Kidney epithelial cell (primary cell): ENCODE data around the gene FBRSL1. TPM values are rescaled to one million over a fixed set of nuclear protein-coding genes. Genes with fewer than 3 reads are reported as not detected.

ENCODE experiments used
- DNase-seq: peaks from one replicate; pipeline ENCODE4 v3.0.0-alpha.2; 2010; ENCODE audit warnings: low read depth
- H3K27me3 ChIP-seq: 2 replicates; pipeline ENCODE4 v1.6.0; 2011; ENCODE audit warnings: low read length; ENCODE audit not compliant: control insufficient read depth, insufficient read depth
- H3K36me3 ChIP-seq: 2 replicates; pipeline ENCODE4 v1.5.1; 2011; ENCODE audit warnings: low read length; ENCODE audit not compliant: control insufficient read depth, insufficient read depth
- H3K4me3 ChIP-seq: 2 replicates; pipeline ENCODE4 v1.5.1; 2011; ENCODE audit warnings: low read depth, mild to moderate bottlenecking, control low read depth, low read length
- CTCF ChIP-seq: IDR thresholded peaks from 2 replicates; pipeline ENCODE4 v1.5.1; 2011; ENCODE audit warnings: mild to moderate bottlenecking, moderate library complexity, low read length, control low read depth, inconsistent platforms; ENCODE audit not compliant: insufficient read depth, poor library complexity, severe bottlenecking
- total RNA-seq: library from RNA; depleted of rRNA; stranded (reverse); fragments of >200 nt; gene quantifications from 2 replicates; pipeline ENCODE4 v1.2.3, GENCODE V29; 2015

Gene FBRSL1
- total RNA-seq, 1 donor from 2014 or later: 22.9 TPM

DNA sequence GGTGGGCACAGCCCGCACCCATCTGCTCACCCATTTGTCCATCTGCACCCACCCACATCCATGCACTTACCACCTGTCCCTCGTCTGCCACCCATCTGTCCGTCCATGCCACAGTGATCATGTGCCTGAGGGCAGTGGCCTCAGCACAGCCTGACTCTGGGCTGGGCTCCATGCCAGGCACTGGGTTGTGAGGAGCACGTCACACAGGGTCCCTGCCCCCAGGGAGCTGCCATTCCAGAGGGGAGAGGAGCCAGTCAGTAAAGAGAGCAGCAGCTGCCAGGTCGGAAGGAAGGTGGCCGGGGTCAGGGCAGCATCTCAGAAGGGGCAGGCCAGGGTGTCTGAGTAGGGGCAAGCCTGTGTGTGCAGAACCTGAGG, 43.6 kb downstream of the FBRSL1 start:
- Histone ChIP-seq H3K27me3 (no peaks in the 10 kb centered on the region), H3K36me3 (no peaks in the 10 kb centered on the region), H3K4me3 (no peak overlapping the region)
- no peak for TF ChIP-seq CTCF
- DNase-seq: no peak

DNA sequence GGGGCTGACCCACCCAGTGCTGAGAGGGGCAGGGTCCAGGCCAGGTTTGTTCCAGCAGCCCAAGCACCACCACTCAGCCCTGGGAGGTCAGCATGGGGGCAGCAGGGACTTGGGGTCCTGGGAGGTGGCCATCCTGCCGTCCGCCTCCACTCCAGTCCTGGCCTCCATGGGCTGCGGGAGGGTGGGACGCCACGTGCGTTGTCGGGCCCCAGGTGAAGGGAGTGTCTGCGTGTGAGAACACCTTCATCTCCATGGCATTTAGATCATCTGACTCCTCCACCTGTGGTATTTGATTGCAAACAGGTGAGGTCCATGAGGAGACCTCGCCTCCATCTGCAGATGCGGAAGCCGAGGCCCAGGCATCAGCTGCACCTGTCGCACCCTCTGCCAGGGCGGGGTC, 44.1 kb downstream of the FBRSL1 start:
- H3K36me3 ChIP-seq: no peaks in the 10 kb centered on the region
- no peak for TF ChIP-seq CTCF
- DNase-seq: no peak

DNA sequence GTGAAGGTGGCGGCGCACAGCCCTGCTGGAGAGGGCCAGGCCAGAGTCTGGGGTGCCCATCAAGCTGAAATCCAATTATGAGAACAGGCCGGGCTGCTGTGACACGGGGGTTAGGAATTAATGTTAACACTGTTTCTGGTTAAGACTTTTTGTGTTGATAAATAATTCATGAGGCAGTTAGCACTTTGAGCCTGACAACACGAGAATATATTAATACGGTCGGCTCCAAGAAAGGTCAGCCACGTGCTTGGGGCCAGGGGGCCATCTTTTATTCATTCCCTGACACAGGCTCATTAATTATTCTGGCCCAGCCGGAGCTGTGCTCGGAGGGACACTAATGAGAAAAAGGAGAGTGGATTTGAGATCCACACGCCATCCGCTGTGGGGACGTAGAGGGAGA, 45.1 kb downstream of the FBRSL1 start:
- no peak for DNase-seq

More for the DNA sequence above, 44.1 kb downstream of the FBRSL1 start:
- Histone ChIP-seq H3K4me3 (no peak overlapping the region), H3K27me3 (no peaks in the 10 kb centered on the region)

GRCh38 chr12:132536102-132536876, 46.3 kb downstream of the FBRSL1 start:
- no peak for TF ChIP-seq CTCF
- no peaks in the 10 kb centered on the region for H3K27me3 ChIP-seq
- no peak overlapping the region for H3K4me3 ChIP-seq
- H3K36me3 ChIP-seq: no peaks in the 10 kb centered on the region
- DNase-seq: no peak

More for the DNA sequence above, 45.1 kb downstream of the FBRSL1 start:
- no peak for TF ChIP-seq CTCF
- Histone ChIP-seq H3K27me3 (no peaks in the 10 kb centered on the region), H3K4me3 (no peak overlapping the region), H3K36me3 (no peaks in the 10 kb centered on the region)

DNA sequence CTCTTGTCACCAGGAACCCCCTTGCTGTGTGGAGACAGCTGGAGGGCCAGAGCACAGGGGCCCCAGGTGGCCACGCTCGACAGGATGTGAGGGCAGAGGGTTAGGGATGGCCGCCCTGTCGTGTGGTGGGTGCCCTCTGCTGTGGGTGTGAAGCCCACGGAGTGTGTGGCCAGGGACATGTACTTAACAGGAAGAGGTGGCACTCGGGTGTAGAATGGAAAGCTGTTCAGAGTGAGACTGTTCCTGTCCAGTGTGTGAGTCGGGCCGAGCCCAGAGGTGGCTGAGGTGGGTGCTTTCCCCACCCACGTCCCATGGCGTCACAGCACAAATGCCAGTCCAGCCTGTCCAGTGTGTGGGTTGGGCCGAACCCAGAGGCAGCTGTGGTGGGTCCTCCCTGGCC, 47.1 kb downstream of the FBRSL1 start:
- Histone ChIP-seq H3K27me3 (no peaks in the 10 kb centered on the region), H3K4me3 (no peak overlapping the region), H3K36me3 (no peaks in the 10 kb centered on the region)
- TF ChIP-seq CTCF: no peak
- no peak for DNase-seq
